GM19099 (cell line): ENCODE measurements around the gene TP53I11.

Experiments
- POLR2A ChIP-seq: IDR thresholded peaks from 3 replicates; pipeline ENCODE4 v1.6.1; 2011; ENCODE audit warnings: low read depth; ENCODE audit not compliant: insufficient read length; ENCODE audit errors: extremely low read depth

Gene TP53I11

GRCh38 chr11:44950625-44951476 lies at the start of gene TP53I11:
Gene TP53I11 (minus strand): TSS chr11:44950883. CDS start chr11:44938335, 12,548 bp downstream.
- TF ChIP-seq POLR2A: no peak

GRCh38 chr11:44999068-44999467 lies 48.4 kb upstream of the TP53I11 start:
- TF ChIP-seq POLR2A: no peak

- TF ChIP-seq POLR2A: no peak
These were observed 47.4 kb upstream of the TP53I11 start for GRCh38 chr11:44998051-44998450.

- no peak for TF ChIP-seq POLR2A
These were observed 46.9 kb upstream of the TP53I11 start for GRCh38 chr11:44997566-44997965.

- no peak for TF ChIP-seq POLR2A
These were observed 44.1 kb upstream of the TP53I11 start for GRCh38 chr11:44994753-44995152.

GRCh38 chr11:44993971-44994704 lies 43.5 kb upstream of the TP53I11 start:
- no peak for TF ChIP-seq POLR2A

GRCh38 chr11:44992774-44993173 lies 42.1 kb upstream of the TP53I11 start:
- no peak for TF ChIP-seq POLR2A

GRCh38 chr11:44992181-44992582 lies 41.5 kb upstream of the TP53I11 start:
- no peak for TF ChIP-seq POLR2A

- TF ChIP-seq POLR2A: no peak
These were observed 40.0 kb upstream of the TP53I11 start for GRCh38 chr11:44990665-44991064.

GRCh38 chr11:44989831-44990566 lies 39.3 kb upstream of the TP53I11 start:
- TF ChIP-seq POLR2A: no peak

GRCh38 chr11:44988981-44989635 lies 38.4 kb upstream of the TP53I11 start:
- TF ChIP-seq POLR2A: no peak

- TF ChIP-seq POLR2A: no peak
These were observed 37.4 kb upstream of the TP53I11 start for GRCh38 chr11:44988111-44988510.

- no peak for TF ChIP-seq POLR2A
These were observed 36.8 kb upstream of the TP53I11 start for GRCh38 chr11:44987506-44987905.

GRCh38 chr11:44986315-44986714 lies 35.6 kb upstream of the TP53I11 start:
- TF ChIP-seq POLR2A: no peak

- TF ChIP-seq POLR2A: no peak
These were observed 35.0 kb upstream of the TP53I11 start for GRCh38 chr11:44985721-44986120.
